Mesenchymal stem cell (in vitro differentiated cells and primary cell): ENCODE results near the gene APOBEC3C.
"Not testable (repeated sequence)": the region's sequence is repeated elsewhere in the genome, so short reads cannot be mapped to it uniquely, and the experiment has no call there.

Experiments used
- DNase-seq: peaks from one replicate; pipeline ENCODE4 v3.0.0-alpha.2; 2013
- H2AFZ ChIP-seq: one replicate; pipeline ENCODE4 v1.6.1; 2013; ENCODE audit warnings: low read depth, mild to moderate bottlenecking, control low read depth, inconsistent platforms, low read length, moderate library complexity
- H2AK5ac ChIP-seq: 2 replicates; pipeline ENCODE4 v1.6.1; 2013; ENCODE audit warnings: low read length, moderate library complexity, mild to moderate bottlenecking, inconsistent platforms; ENCODE audit not compliant: severe bottlenecking
- H2BK120ac ChIP-seq: one replicate; pipeline ENCODE4 v1.6.1; 2013; ENCODE audit warnings: low read depth, mild to moderate bottlenecking, inconsistent platforms, low read length, moderate library complexity
- H2BK12ac ChIP-seq, 2 experiments: one replicate each; pipeline ENCODE4 v1.6.1; 2013; ENCODE audit warnings: inconsistent platforms in 2 of 2, low read length in 2 of 2, mild to moderate bottlenecking in 2 of 2, moderate library complexity in 2 of 2, control low read depth in 1 of 2
- H2BK15ac ChIP-seq: one replicate; pipeline ENCODE4 v1.6.1; 2013; ENCODE audit warnings: mild to moderate bottlenecking, low read depth, inconsistent platforms; ENCODE audit not compliant: poor library complexity, severe bottlenecking
- H2BK5ac ChIP-seq: 2 replicates; pipeline ENCODE4 v1.6.1; 2013; ENCODE audit warnings: low read depth, mild to moderate bottlenecking, low read length, control low read depth, inconsistent platforms; ENCODE audit not compliant: poor library complexity, severe bottlenecking
- H3K14ac ChIP-seq, 2 experiments: one replicate each; pipeline ENCODE4 v1.6.1; 2013; ENCODE audit warnings: inconsistent platforms in 2 of 2, low read length in 2 of 2, control low read depth in 1 of 2, mild to moderate bottlenecking in 1 of 2, moderate library complexity in 1 of 2
- H3K18ac ChIP-seq, 2 experiments: one replicate each; pipeline ENCODE4 v1.6.1; 2013; ENCODE audit warnings: inconsistent platforms in 2 of 2, low read length in 2 of 2, control low read depth in 1 of 2, low read depth in 1 of 2, mild to moderate bottlenecking in 1 of 2
- H3K23ac ChIP-seq, 2 experiments: one replicate each; pipeline ENCODE4 v1.6.1; 2013; ENCODE audit warnings: inconsistent platforms in 2 of 2, low read length in 2 of 2, mild to moderate bottlenecking in 2 of 2, moderate library complexity in 2 of 2, control low read depth in 1 of 2
- H3K27ac ChIP-seq: 2 replicates; pipeline ENCODE4 v1.5.1; 2013; ENCODE audit warnings: mild to moderate bottlenecking, moderate library complexity, low read length, control low read depth, inconsistent platforms; ENCODE audit not compliant: poor library complexity, severe bottlenecking
- H3K27me3 ChIP-seq, 2 experiments: 2 replicates each; pipeline versions ENCODE4 v1.6.1 to v1.7.0; 2013; ENCODE audit warnings: low read length in 2 of 2, mild to moderate bottlenecking in 2 of 2, moderate library complexity in 2 of 2, control low read depth in 1 of 2, inconsistent platforms in 1 of 2; ENCODE audit not compliant: control insufficient read depth in 1 of 2, insufficient read depth in 1 of 2
- H3K36me3 ChIP-seq, 2 experiments: 2 replicates each; pipeline versions ENCODE4 v1.6.1 to v1.7.0; 2013; ENCODE audit warnings: low read length in 2 of 2, control low read depth in 1 of 2, inconsistent platforms in 1 of 2, low read depth in 1 of 2, mild to moderate bottlenecking in 1 of 2; ENCODE audit not compliant: insufficient read depth in 2 of 2, control insufficient read depth in 1 of 2
- H3K4ac ChIP-seq, 2 experiments: one replicate each; pipeline ENCODE4 v1.6.1; 2013; ENCODE audit warnings: inconsistent platforms in 2 of 2, low read length in 2 of 2, mild to moderate bottlenecking in 2 of 2, moderate library complexity in 2 of 2, control low read depth in 1 of 2, low read depth in 1 of 2
- H3K4me1 ChIP-seq: 2 replicates; pipeline ENCODE4 v1.6.1; 2013; ENCODE audit warnings: low read depth, low read length, control low read depth; ENCODE audit not compliant: control insufficient read depth, insufficient read depth
- H3K4me2 ChIP-seq: 2 replicates; pipeline ENCODE4 v1.6.1; 2013; ENCODE audit warnings: low read length, mild to moderate bottlenecking, inconsistent platforms; ENCODE audit not compliant: poor library complexity, severe bottlenecking
- H3K4me3 ChIP-seq, 2 experiments: 2 replicates each; pipeline versions ENCODE4 v1.5.1 to v1.7.0; 2013; ENCODE audit warnings: low read length in 2 of 2, mild to moderate bottlenecking in 2 of 2, control low read depth in 1 of 2, low read depth in 1 of 2; ENCODE audit not compliant: insufficient read depth in 1 of 2
- H3K79me1 ChIP-seq: replicated peaks from 2 replicates; pipeline ENCODE4 v1.6.1; 2013; ENCODE audit warnings: mild to moderate bottlenecking, control low read depth, low read length, inconsistent platforms; ENCODE audit not compliant: poor library complexity, severe bottlenecking
- H3K9ac ChIP-seq: 2 replicates; pipeline ENCODE4 v1.7.0; 2013; ENCODE audit warnings: mild to moderate bottlenecking, low read length, moderate library complexity
- H3K9me3 ChIP-seq: 2 replicates; pipeline ENCODE4 v1.7.0; 2013; ENCODE audit warnings: mild to moderate bottlenecking, low read length; ENCODE audit not compliant: control insufficient read depth
- H4K8ac ChIP-seq: one replicate; pipeline ENCODE4 v1.6.1; 2013; ENCODE audit warnings: inconsistent platforms, mild to moderate bottlenecking, low read length, moderate library complexity
- H4K91ac ChIP-seq: one replicate; pipeline ENCODE4 v1.6.1; 2013; ENCODE audit warnings: mild to moderate bottlenecking, low read length, inconsistent platforms
- WGBS: methylation state at CpG from one replicate; pipeline ENCODE4 v1.1.7; 2013; ENCODE audit warnings: mixed read lengths; 5-methylcytosine and 5-hydroxymethylcytosine counted together

APOBEC3C gene

DNA sequence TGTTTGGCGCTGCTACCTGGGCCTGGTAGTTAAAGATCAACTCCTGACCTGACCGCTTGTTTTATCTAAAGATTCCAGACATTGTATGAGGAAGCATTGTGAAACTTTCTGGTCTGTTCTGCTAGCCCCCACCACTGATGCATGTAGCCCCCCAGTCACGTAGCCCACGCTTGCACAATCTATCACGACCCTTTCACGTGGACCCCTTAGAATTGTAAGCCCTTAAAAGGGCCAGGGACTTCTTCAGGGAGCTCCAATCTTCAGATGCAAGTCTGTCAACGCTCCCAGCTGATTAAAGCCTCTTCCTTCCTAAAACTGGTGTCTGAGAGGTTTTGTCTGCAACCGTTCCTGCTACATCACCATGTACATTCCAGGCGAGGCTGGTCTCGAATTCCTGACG is 41.6 kb downstream of the APOBEC3C start:
- Histone ChIP-seq H2AK5ac (no peak overlapping the region), H4K8ac (no peak overlapping the region), H3K4me1 (no peaks in the 10 kb centered on the region), H4K91ac (no peak overlapping the region), H3K18ac (no peak overlapping the region), H3K14ac (no peak overlapping the region), H3K27ac (no peak overlapping the region), H3K27me3 (peaks cover 17 to 19% of the 10 kb centered on the region in 2 experiments), H3K79me1 (no peaks in the 10 kb centered on the region), H3K4me2 (no peak overlapping the region), H3K9ac (no peak overlapping the region), H2BK5ac (no peak overlapping the region), H2AFZ (no peak overlapping the region), H3K4me3 (no peak overlapping the region), H2BK120ac (no peak overlapping the region), H3K9me3 (peaks cover 7% of the 10 kb centered on the region), H3K4ac (no peak overlapping the region), H2BK12ac (no peak overlapping the region), H2BK15ac (no peak overlapping the region), H3K36me3 (no peaks in the 10 kb centered on the region), H3K23ac (no peak overlapping the region)
- no peak for DNase-seq
- WGBS, result 91% methylated on average over 11 of the region's 11 CpGs

GRCh38 chr22:39061290-39061689 is 47.2 kb downstream of the APOBEC3C start:
- H2BK5ac ChIP-seq, H3K9me3 ChIP-seq, H4K91ac ChIP-seq, H2BK12ac ChIP-seq, H3K4ac ChIP-seq, H2BK120ac ChIP-seq, H3K4me1 ChIP-seq, H3K14ac ChIP-seq, H2AK5ac ChIP-seq, H3K18ac ChIP-seq, H3K9ac ChIP-seq, H3K27ac ChIP-seq, H3K36me3 ChIP-seq, H2BK15ac ChIP-seq, DNase-seq, H2AFZ ChIP-seq, H3K23ac ChIP-seq, H3K79me1 ChIP-seq, H3K4me2 ChIP-seq, H4K8ac ChIP-seq, H3K4me3 ChIP-seq: not testable (repeated sequence)
- WGBS, result 81% methylated on average over 6 of the region's 6 CpGs
- H3K27me3 ChIP-seq, result peaks cover 24 to 30% of the 10 kb centered on the region in 2 experiments

DNA sequence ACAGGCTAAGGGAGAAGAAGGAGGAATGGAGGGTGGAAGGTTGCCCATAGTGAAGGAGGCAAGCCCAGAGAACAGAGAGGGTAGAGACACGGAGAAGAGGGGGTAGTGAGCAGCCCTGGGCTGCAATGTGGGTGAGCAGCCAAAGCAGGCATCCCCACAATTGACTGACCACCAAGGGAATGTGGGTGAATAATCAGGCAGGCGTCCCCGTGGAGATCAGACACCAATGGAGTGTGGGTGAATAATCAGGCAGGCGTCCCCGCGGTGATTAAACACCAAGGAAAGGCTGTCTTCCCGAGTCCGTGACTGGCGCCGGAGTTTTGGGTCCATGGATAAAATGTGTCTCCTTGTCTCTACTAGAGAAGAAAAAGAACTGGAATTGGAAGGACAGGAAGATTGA is 47.9 kb downstream of the APOBEC3C start:
- not testable (repeated sequence) for H3K4me3 ChIP-seq, H2AFZ ChIP-seq, H3K4ac ChIP-seq, H3K79me1 ChIP-seq, H3K36me3 ChIP-seq, H4K8ac ChIP-seq, H2BK15ac ChIP-seq, H3K18ac ChIP-seq, H3K9ac ChIP-seq, H3K14ac ChIP-seq, H2BK120ac ChIP-seq, H3K9me3 ChIP-seq, H3K27ac ChIP-seq, H2BK5ac ChIP-seq, H4K91ac ChIP-seq, H3K4me2 ChIP-seq, H2AK5ac ChIP-seq, H3K23ac ChIP-seq, DNase-seq, H3K4me1 ChIP-seq, H2BK12ac ChIP-seq
- WGBS, result 74% methylated on average over 10 of the region's 10 CpGs
- H3K27me3 ChIP-seq, result peaks cover 24 to 30% of the 10 kb centered on the region in 2 experiments

GRCh38 chr22:39063904-39064303 is 49.8 kb downstream of the APOBEC3C start:
- not testable (repeated sequence) for H3K23ac ChIP-seq, H2BK5ac ChIP-seq, H3K36me3 ChIP-seq, H3K9ac ChIP-seq, H4K8ac ChIP-seq, H2BK15ac ChIP-seq, H3K4me3 ChIP-seq, H3K9me3 ChIP-seq, H3K18ac ChIP-seq, H3K4ac ChIP-seq, H4K91ac ChIP-seq, DNase-seq, H2AK5ac ChIP-seq, H2BK120ac ChIP-seq, H3K4me2 ChIP-seq, H3K4me1 ChIP-seq, H2BK12ac ChIP-seq, H3K27ac ChIP-seq, H3K14ac ChIP-seq, H3K79me1 ChIP-seq, H2AFZ ChIP-seq
- peaks cover 24 to 40% of the 10 kb centered on the region in 2 experiments for H3K27me3 ChIP-seq
- 91% methylated on average over 8 of the region's 8 CpGs for WGBS
